Loucy (cell line): ENCODE data around the gene PPM1L.

Experiments
- H2AFZ ChIP-seq: fragments of 200-600 bp; sonication (generic); 2 replicates; pipeline ENCODE4 v1.6.0; 2016; ENCODE audit warnings: antibody characterized with exemption, mild to moderate bottlenecking, low read length, moderate library complexity
- H3F3A ChIP-seq: fragments of 200-600 bp; 2 replicates; pipeline ENCODE4 v1.6.0; 2016; ENCODE audit warnings: antibody characterized with exemption, low read depth, mild to moderate bottlenecking
- H3K27me3 ChIP-seq: fragments of 200-600 bp; sonication (generic); 2 replicates; pipeline ENCODE4 v1.6.1; 2014; ENCODE audit warnings: low read length, mild to moderate bottlenecking; ENCODE audit not compliant: insufficient read depth, poor library complexity, severe bottlenecking
- H3K36me3 ChIP-seq: fragments of 200-600 bp; sonication (generic); 2 replicates; pipeline ENCODE4 v1.6.1; 2016; ENCODE audit warnings: low read length; ENCODE audit not compliant: insufficient read depth
- H3K4me1 ChIP-seq: fragments of 200-600 bp; sonication (generic); 2 replicates; pipeline ENCODE4 v1.5.1; 2014; ENCODE audit warnings: low read length, mild to moderate bottlenecking; ENCODE audit not compliant: insufficient read depth, poor library complexity, severe bottlenecking
- H3K4me2 ChIP-seq: fragments of 200-600 bp; sonication (generic); 2 replicates; pipeline ENCODE4 v1.6.0; 2014; ENCODE audit warnings: antibody characterized with exemption, low read length, low read depth, mild to moderate bottlenecking; ENCODE audit not compliant: poor library complexity, severe bottlenecking
- H3K4me3 ChIP-seq: fragments of 200-600 bp; sonication (generic); 2 replicates; pipeline ENCODE4 v1.5.1; 2014; ENCODE audit warnings: low read length, mild to moderate bottlenecking, mixed read lengths; ENCODE audit not compliant: poor library complexity, severe bottlenecking
- H3K79me2 ChIP-seq: fragments of 200-600 bp; sonication (generic); 2 replicates; pipeline ENCODE4 v1.6.1; 2014; ENCODE audit warnings: low read length; ENCODE audit not compliant: insufficient read depth
- H3K9ac ChIP-seq: fragments of 200-600 bp; sonication (generic); 2 replicates; pipeline ENCODE4 v1.6.0; 2014; ENCODE audit warnings: mild to moderate bottlenecking, low read depth, low read length, moderate library complexity; ENCODE audit not compliant: poor library complexity, severe bottlenecking
- H3K9me2 ChIP-seq: fragments of 200-600 bp; sonication (generic); replicated peaks from 2 replicates; pipeline ENCODE4 v1.6.1; 2016; ENCODE audit warnings: low read depth, low read length, mixed read lengths
- H3K9me3 ChIP-seq: fragments of 200-600 bp; sonication (generic); 2 replicates; pipeline ENCODE4 v1.6.1; 2014; ENCODE audit warnings: mild to moderate bottlenecking, antibody characterized with exemption, low read length, low read depth; ENCODE audit not compliant: insufficient read depth
- H4K20me1 ChIP-seq: fragments of 200-600 bp; sonication (generic); 2 replicates; pipeline ENCODE4 v1.6.0; 2014; ENCODE audit warnings: antibody characterized with exemption, low read length, mild to moderate bottlenecking; ENCODE audit not compliant: insufficient read depth, poor library complexity, severe bottlenecking
- EZH2phosphoT487 ChIP-seq: fragments of 200-600 bp; IDR thresholded peaks from 2 replicates; pipeline ENCODE4 v1.6.1; 2018; ENCODE audit warnings: antibody characterized with exemption, mild to moderate bottlenecking, moderate library complexity, borderline replicate concordance
- TF ChIP-seq, protein P1 (sequence below): fragments of 200-600 bp; sonication (generic); conservative IDR thresholded peaks from 2 replicates; pipeline ENCODE4 v1.5.1; 2014; ENCODE audit warnings: mild to moderate bottlenecking, antibody characterized with exemption, low read length

Gene PPM1L

DNA sequence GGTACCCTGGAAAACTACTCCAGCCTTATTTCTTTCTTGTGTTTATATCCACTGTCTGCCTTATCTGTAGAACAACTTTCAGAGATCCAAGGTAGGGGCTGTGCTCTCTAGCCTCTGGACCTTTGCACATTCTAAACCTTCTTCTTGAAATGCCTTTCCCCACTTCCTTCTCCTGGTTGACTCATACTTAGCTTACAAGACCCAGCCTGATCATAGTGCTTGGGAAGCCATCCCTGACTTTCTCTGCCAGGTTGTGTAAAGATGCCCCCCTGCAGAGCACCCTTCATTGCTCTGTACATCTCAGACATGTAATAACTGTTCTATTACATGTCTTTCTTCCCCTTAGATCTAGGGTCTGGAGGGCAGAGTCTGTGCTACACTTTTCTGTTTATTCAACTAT lies 50.1 kb downstream of the PPM1L start:
- TF ChIP-seq EZH2phosphoT487, result no peak
- TF ChIP-seq, protein P1, sequence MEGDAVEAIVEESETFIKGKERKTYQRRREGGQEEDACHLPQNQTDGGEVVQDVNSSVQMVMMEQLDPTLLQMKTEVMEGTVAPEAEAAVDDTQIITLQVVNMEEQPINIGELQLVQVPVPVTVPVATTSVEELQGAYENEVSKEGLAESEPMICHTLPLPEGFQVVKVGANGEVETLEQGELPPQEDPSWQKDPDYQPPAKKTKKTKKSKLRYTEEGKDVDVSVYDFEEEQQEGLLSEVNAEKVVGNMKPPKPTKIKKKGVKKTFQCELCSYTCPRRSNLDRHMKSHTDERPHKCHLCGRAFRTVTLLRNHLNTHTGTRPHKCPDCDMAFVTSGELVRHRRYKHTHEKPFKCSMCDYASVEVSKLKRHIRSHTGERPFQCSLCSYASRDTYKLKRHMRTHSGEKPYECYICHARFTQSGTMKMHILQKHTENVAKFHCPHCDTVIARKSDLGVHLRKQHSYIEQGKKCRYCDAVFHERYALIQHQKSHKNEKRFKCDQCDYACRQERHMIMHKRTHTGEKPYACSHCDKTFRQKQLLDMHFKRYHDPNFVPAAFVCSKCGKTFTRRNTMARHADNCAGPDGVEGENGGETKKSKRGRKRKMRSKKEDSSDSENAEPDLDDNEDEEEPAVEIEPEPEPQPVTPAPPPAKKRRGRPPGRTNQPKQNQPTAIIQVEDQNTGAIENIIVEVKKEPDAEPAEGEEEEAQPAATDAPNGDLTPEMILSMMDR, result no peak
- H3K36me3 ChIP-seq, result no peaks in the 10 kb centered on the region
- no peaks in the 10 kb centered on the region for H3F3A ChIP-seq

DNA sequence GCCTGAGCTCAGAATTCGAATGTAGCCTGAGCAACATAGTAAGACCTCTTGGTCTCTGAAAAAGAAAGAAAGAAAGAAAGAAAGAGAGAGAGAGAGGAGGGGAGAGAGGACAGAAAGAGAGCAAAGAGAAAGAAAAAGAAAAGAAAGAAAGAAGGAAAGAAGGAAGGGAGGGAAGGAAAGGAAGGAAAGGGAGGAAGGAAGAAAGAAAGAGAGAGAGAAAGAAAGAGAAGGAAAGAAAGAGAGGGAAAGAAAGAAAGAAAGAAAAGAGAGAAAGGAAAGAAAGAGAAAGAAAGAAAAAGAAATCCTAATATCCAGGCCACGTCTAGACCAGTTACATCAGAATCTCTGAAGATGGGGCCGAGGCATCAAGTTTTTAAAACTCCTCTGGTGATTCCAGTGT lies 50.7 kb downstream of the PPM1L start:
- TF ChIP-seq, protein P1, result no peak
- TF ChIP-seq EZH2phosphoT487, result no peak
- H3K4me1 ChIP-seq, result no peaks in the 10 kb centered on the region

More for the DNA sequence above, 50.1 kb downstream of the PPM1L start:
- no peaks in the 10 kb centered on the region for H4K20me1 ChIP-seq
- no peak overlapping the region for H3K4me2 ChIP-seq
- H3K9ac ChIP-seq, result no peak overlapping the region
- H3K4me1 ChIP-seq, result peaks cover 6% of the 10 kb centered on the region
- no peaks in the 10 kb centered on the region for H3K27me3 ChIP-seq
- H3K9me3 ChIP-seq, result no peaks in the 10 kb centered on the region
- no peaks in the 10 kb centered on the region for H3K9me2 ChIP-seq
- no peaks in the 10 kb centered on the region for H3K79me2 ChIP-seq
- no peak overlapping the region for H3K4me3 ChIP-seq
- H2AFZ ChIP-seq, result no peak overlapping the region

DNA sequence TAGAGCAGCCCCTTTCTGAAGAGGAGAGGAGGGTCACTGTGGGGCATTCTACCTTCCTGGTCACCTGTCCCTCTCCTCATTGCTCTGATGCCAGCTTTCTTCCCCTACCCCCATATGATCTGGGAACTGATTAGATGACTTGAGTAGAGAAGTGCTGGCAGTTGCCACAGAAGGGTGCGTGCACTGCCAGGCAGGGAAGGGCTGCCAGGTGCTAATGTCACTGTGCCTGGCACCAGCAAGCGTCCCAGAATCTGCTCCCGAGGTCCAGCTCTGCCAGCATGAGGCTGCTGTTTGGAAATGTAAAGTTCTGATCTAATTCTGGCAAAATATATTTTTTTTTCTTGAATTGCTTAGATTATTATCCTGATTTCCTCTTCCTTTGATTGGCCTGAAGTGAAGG lies 52.8 kb downstream of the PPM1L start:
- H4K20me1 ChIP-seq, result no peaks in the 10 kb centered on the region
- H3K9ac ChIP-seq, result no peak overlapping the region
- H3K4me2 ChIP-seq, result no peak overlapping the region
- TF ChIP-seq EZH2phosphoT487, result no peak
- TF ChIP-seq, protein P1, result no peak
- H3K9me3 ChIP-seq, result no peaks in the 10 kb centered on the region
- no peaks in the 10 kb centered on the region for H3F3A ChIP-seq
- H3K9me2 ChIP-seq, result no peaks in the 10 kb centered on the region
- no peaks in the 10 kb centered on the region for H3K27me3 ChIP-seq
- H3K4me3 ChIP-seq, result no peak overlapping the region
- H3K79me2 ChIP-seq, result no peaks in the 10 kb centered on the region
- no peaks in the 10 kb centered on the region for H3K4me1 ChIP-seq
- no peak overlapping the region for H2AFZ ChIP-seq
- H3K36me3 ChIP-seq, result no peaks in the 10 kb centered on the region

More for the DNA sequence above, 50.7 kb downstream of the PPM1L start:
- no peaks in the 10 kb centered on the region for H3K36me3 ChIP-seq
- H3F3A ChIP-seq, result no peaks in the 10 kb centered on the region
- no peak overlapping the region for H3K4me2 ChIP-seq
- no peak overlapping the region for H3K4me3 ChIP-seq
- no peaks in the 10 kb centered on the region for H4K20me1 ChIP-seq
- H2AFZ ChIP-seq, result no peak overlapping the region
- H3K9me2 ChIP-seq, result no peaks in the 10 kb centered on the region
- no peaks in the 10 kb centered on the region for H3K79me2 ChIP-seq
- no peaks in the 10 kb centered on the region for H3K27me3 ChIP-seq
- H3K9me3 ChIP-seq, result no peaks in the 10 kb centered on the region
- H3K9ac ChIP-seq, result no peak overlapping the region
